GM18505 (cell line): ENCODE results near the gene AVPR1A.
"Not testable (repeated sequence)": the region's sequence is repeated elsewhere in the genome, so short reads cannot be mapped to it uniquely, and the experiment has no call there.

Source experiments
- ATAC-seq: cut with Tn5 transposase; IDR thresholded peaks from one replicate; pipeline ENCODE4 v1.9.1; 2021; ENCODE audit not compliant: unreplicated experiment
- POLR2A ChIP-seq: IDR thresholded peaks from 4 replicates; pipeline ENCODE4 v1.6.1; 2011; ENCODE audit warnings: borderline replicate concordance; ENCODE audit not compliant: insufficient read depth, insufficient read length; ENCODE audit errors: extremely low read depth

The AVPR1A gene

GRCh38 chr12:63150713-63151622, at the start of gene AVPR1A:
TSS of gene AVPR1A (minus strand) at chr12:63151201. CDS start at chr12:63150836, 365 bp downstream.
- no peak for ATAC-seq
- no peak for TF ChIP-seq POLR2A

- ATAC-seq, result no peak
- no peak for TF ChIP-seq POLR2A
Observed at GRCh38 chr12:63196168-63196567, 45.2 kb upstream of the AVPR1A start.

- TF ChIP-seq POLR2A, result no peak
Observed at GRCh38 chr12:63179224-63179623, 28.2 kb upstream of the AVPR1A start.

GRCh38 chr12:63170321-63170720, 19.3 kb upstream of the AVPR1A start:
- no peak for ATAC-seq
- TF ChIP-seq POLR2A, result no peak

More at GRCh38 chr12:63179224-63179623, 28.2 kb upstream of the AVPR1A start:
- ATAC-seq, result no peak

GRCh38 chr12:63167741-63168140, 16.7 kb upstream of the AVPR1A start:
- not testable (repeated sequence) for ATAC-seq

GRCh38 chr12:63164911-63165310, 13.9 kb upstream of the AVPR1A start:
- no peak for ATAC-seq
- no peak for TF ChIP-seq POLR2A

- TF ChIP-seq POLR2A, result no peak
- no peak for ATAC-seq
Observed at GRCh38 chr12:63163541-63163940, 12.5 kb upstream of the AVPR1A start.

GRCh38 chr12:63155375-63155774, 4.4 kb upstream of the AVPR1A start:
- no peak for ATAC-seq
- no peak for TF ChIP-seq POLR2A

- no peak for ATAC-seq
- no peak for TF ChIP-seq POLR2A
Observed at GRCh38 chr12:63154560-63154959, 3.6 kb upstream of the AVPR1A start.

- TF ChIP-seq POLR2A, result no peak
- no peak for ATAC-seq
Observed at GRCh38 chr12:63152321-63152700, 1.3 kb upstream of the AVPR1A start.

- no peak for ATAC-seq
Observed at GRCh38 chr12:63151623-63152320, 771 bp upstream of the AVPR1A start.

GRCh38 chr12:63149909-63150712, 890 bp downstream of the AVPR1A start:
- TF ChIP-seq POLR2A, result no peak
- ATAC-seq, result no peak

More at GRCh38 chr12:63151623-63152320, 771 bp upstream of the AVPR1A start:
- no peak for TF ChIP-seq POLR2A

GRCh38 chr12:63144556-63144955, 6.4 kb downstream of the AVPR1A start:
- ATAC-seq, result no peak
- TF ChIP-seq POLR2A, result no peak
